Nucleus accumbens (tissue), 56 donors: Measurements from ENCODE around the gene EIF2B2.
"Not testable (repeated sequence)": the region's sequence is repeated elsewhere in the genome, so short reads cannot be mapped to it uniquely, and the experiment has no call there.

Experiments
- DNase-seq, 56 donors: peaks; one replicate each; lab custom pipeline; 2025; lab: John Stamatoyannopoulos, UW

The EIF2B2 gene

GRCh38 chr14:74985028-74985310 lies 17.8 kb upstream of the EIF2B2 start:
- no peak for DNase-seq

GRCh38 chr14:74985806-74986205 lies 16.9 kb upstream of the EIF2B2 start:
- no peak for DNase-seq

GRCh38 chr14:74988131-74988530 lies 14.6 kb upstream of the EIF2B2 start:
- no peak for DNase-seq

GRCh38 chr14:74988993-74989392 lies 13.7 kb upstream of the EIF2B2 start:
- no peak for DNase-seq

DNA sequence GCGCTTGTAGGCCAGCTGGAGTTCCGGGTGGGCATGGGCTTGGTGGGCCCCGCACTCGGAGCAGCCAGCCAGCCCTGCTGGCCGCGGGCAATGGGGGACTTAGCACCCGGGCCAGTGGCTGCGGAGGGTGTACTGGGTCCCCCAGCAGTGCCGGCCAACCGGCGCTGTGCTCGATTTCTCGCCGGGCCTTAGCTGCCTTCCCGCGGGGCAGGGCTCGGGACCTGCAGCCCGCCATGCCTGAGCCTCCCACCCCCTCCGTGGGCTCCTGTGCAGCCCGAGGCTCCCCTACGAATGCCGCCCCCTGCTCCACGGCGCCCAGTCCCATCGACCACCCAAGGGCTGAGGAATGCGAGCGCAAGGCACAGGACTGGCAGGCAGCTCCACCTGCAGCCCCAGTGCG lies 8.5 kb upstream of the EIF2B2 start:
- not testable (repeated sequence) for DNase-seq

DNA sequence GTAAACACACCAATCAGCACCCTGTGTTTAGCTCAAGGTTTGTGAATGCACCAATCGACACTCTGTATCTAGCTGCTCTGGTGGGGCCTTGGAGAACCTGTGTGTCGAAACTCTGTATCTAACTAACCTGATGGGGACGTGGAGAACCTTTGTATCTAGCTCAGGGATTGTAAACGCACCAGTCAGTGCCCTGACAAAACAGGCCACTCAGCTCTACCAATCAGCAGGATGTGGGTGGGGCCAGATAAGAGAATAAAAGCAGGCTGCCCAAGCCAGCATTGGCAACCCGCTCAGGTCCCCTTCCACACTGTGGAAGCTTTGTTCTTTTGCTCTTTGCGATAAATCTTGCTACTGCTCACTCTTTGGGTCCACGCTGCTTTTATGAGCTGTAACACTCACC lies 6.9 kb upstream of the EIF2B2 start:
- DNase-seq: not testable (repeated sequence)

DNA sequence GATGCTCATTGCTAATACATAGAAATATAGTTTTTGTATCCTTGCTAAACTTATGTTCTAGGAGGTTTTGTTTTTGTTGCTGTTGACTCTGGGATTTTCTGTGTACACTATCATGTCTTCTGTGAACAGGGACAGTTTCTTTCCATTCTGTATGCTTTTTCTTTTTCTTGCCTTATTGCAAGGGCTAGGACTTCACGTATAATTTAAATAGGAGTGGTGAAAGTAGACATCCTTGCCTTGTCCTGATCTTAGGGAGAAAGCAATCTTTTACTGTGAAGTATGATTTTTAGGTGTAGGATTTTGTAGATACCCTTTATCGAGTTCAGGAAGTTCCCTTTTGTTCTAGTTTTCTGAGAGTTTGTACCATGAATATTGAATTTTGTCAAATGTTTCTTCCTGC lies 1.5 kb upstream of the EIF2B2 start:
- no peak for DNase-seq

DNA sequence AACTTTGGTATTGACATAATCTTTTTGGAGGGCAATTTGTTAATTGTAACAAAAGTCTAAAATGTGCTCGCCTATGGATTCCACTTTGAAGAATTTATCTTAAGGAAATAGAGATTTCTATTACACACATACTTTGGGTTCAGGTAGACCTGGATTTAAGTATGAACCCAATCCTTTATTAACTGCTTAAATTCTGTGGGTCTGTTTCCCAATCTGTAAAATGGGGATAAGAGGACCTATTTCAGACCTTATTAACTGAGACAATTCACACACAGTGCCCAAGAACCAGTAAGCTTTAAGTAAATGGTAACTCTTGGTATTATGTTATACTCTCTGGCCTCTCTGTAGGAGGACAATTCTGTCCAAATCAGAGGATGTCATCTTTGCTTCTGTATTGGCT lies 822 bp upstream of the EIF2B2 start:
- DNase-seq: no peak

DNA sequence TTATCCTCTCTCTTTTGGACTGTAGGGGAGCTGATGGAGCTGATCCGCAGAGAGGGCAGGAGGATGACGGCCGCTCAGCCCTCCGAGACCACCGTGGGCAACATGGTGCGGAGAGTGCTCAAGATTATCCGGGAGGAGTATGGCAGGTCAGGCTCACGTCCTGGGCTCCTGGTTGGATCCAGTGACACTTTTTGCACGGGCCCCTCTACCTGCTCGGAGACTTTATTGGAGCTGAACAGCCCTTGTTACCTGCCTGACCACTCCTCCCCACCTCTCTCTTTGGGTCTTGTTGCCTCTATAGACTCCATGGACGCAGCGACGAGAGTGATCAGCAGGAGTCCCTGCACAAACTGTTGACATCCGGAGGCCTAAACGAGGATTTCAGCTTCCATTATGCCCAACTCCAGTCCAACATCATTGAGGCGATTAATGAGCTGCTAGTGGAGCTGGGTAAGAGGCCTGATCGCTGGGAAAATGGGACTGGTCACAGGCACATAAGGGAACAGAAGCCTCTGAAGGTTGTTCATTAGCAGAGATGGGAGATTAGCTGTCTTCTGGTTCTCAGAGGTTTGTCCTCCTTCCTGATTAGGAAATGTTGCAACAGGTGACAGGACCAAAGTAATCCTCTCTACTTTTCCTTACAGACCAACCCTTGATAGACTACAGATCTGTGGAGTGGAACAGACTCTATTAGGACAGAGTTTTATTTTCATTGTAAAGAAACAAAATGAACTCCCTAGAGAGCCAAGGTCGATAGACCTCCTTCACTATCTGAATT lies 718 bp downstream of the EIF2B2 start:
- no peak for DNase-seq

- no peak for DNase-seq
Measured at GRCh38 chr14:75005357-75005756, 2.6 kb downstream of the EIF2B2 start.

GRCh38 chr14:75009176-75009575 lies 6.5 kb downstream of the EIF2B2 start:
- DNase-seq: no peak

DNA sequence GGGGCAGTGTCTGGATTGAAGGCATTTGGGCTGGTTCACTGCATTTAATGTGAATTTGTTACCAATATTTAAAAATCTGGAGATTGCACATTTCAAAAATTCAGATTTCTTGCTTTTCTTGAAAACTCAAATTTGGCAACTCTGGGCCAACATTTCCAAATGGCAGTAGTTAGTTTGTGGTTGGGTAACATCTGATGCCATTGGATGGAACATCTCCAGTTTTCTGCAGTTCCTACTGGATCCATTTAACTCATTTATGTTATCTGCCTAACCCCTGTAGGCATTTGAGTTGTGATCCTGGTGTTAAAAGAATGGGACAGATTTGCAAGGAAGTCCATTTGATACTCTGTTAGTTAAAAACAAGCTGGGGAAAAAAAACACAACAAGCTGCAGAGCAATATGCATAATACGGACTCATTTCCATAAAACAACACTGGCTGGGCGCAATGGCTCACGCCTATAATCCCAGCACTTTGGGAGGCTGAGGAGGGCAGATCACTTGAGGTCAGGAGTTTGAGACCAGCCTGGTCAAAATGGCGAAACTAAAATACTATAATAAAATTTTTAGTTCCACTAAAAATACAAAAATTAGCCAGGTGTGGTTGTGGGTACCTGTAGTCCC lies 7.9 kb downstream of the EIF2B2 start:
- DNase-seq: no peak

DNA sequence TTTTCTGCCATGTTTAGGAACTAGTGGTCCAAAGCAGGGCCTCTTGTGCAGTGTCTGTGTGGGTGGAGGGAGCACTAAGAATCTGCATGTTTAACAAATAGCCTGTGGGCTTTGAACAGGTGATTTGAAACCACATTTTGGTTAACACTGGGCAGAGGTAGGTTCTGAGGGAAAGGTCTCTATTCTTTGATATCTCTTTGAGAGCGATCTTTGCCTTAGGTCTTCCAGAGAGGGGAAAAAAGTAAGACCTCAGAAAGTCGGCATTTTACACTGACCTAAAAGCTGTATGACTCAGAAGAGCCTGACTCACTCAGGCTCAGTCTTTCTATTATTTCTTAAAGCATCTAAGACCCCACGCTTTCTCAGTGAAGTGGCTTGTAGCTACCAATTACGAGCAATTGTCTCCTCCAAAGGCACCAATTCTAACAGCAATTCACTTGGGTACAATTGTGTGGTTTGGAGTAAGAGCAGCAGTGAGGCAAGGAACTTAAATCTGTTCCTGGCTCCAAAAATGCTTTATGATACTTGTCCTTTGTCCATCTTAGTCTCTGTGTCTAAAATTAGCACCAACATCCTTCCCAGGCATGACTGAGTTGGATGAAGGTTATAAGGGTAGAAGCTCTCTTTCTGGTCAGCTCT lies 8.8 kb downstream of the EIF2B2 start:
- DNase-seq: peak in 3 of 56 donors; percentile 5 to 10 (median 6)

DNA sequence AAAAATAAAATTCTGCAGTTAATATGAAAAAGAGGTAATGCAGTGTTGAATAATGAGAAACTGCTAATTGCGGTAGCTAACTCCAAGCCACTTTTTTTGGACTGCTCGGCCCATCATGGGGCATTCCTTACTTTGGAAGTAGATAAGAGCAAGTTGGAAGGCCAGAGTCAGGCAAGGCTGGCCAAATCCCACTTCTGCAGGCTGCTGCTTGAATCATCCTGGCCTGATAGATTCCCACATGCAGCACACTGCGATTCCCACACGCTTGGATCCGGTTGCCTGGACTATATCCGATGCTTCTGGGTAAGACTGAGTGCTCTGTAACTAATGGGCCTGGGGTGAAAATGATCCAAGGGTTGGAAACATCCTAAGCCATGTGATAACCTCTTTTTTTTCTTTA lies 10.6 kb downstream of the EIF2B2 start:
- no peak for DNase-seq

GRCh38 chr14:75015496-75015895 lies 12.8 kb downstream of the EIF2B2 start:
- no peak for DNase-seq

GRCh38 chr14:75016815-75017214 lies 14.1 kb downstream of the EIF2B2 start:
- DNase-seq: peak in 19 of 56 donors; percentile 2 to 51 (median 11)

- DNase-seq: no peak
Measured at GRCh38 chr14:75018694-75019093, 16.0 kb downstream of the EIF2B2 start.

- DNase-seq: no peak
Measured at GRCh38 chr14:75022655-75023054, 19.9 kb downstream of the EIF2B2 start.

GRCh38 chr14:75023108-75023507 lies 20.4 kb downstream of the EIF2B2 start:
- no peak for DNase-seq

GRCh38 chr14:75025082-75025481 lies 22.4 kb downstream of the EIF2B2 start:
- no peak for DNase-seq

DNA sequence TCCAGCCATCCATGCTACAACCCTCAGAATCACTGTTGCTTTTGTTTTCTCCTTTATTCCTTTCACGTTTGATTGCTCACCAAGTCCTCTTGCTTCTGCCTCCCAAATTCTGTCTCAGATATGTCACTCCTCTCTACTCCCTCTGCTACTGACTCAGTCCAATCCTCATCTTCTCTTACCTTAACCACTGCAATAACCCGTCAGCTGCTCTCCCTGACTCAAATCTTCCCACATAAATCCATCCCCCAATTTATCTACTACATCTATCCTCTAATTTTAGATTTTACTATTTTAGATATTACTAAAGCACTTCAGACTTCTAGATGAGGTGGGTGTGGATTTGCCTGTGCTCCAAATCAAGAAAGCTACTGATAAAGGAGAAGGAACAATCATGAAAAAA lies 23.2 kb downstream of the EIF2B2 start:
- DNase-seq: peak in 4 of 56 donors; percentile 8 to 57 (median 30)

- no peak for DNase-seq
Measured at GRCh38 chr14:75030147-75030546, 27.4 kb downstream of the EIF2B2 start.
